Measurements from ENCODE around the gene CATSPERZ. TPM values are rescaled to one million over a fixed set of nuclear protein-coding genes. Genes with fewer than 3 reads are reported as not detected.
"Not testable (repeated sequence)": the region's sequence is repeated elsewhere in the genome, so short reads cannot be mapped to it uniquely, and the experiment has no call there.

Gene CATSPERZ
- total and polyA plus RNA-seq, 8 donors: 0.18 to 11.3 (median 3.5) TPM; not detected in 4

DNA sequence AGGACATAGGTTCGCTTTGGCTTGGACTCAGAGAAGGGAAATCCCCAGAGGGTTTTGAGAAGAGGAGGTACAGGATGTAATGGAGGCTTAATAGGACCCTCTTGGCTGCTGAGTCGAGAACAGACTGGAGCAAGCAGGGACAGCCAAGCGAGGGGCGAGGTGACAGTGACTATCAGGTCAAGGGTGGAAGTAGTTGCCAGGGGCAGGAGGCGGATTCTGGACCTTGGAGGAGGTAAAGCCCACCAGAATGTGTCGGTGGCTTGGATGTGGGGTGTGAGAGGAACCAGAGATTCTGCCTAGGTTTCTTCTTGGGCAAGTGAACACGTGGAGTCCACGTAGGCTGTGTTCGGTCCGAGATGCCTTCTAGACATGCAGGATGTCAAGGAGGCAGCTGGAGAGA lies 12.8 kb downstream of the CATSPERZ start:
- 82 to 94% (median 88%) methylated on average over 10 of the region's 10 CpGs for WGBS, 5 donors

DNA sequence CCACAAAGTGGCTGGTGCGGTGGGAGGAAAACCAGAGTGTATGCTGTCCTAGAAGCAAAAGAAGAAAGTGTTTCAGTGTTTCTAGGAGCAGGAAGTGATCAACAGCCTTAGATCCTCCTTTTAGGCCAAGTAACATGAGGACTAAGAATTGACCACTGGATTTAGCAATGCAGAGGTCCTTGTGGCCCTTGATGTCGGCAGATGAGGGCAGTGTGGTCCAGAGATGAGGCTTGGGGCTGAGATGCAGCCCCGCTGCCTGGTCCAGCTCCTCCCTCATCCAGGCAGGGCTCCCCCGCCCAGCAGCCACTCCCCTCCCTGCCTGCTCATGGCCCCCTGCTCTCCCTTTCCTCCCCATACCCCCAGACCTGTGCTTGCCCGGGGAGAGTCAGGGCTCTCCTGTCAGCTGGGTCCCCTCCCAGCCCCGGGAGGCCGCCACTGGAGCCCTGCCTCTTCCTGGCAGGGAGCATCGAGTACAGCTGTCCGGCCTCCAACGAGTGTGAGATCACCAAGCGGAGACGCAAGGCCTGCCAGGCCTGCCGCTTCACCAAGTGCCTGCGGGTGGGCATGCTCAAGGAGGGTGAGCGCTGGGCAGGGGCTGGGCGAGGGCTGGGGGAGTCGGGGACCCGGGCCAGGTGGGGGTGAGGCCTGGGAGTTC lies 13.5 kb downstream of the CATSPERZ start:
- H3K9me3 ChIP-seq: no peaks in the 10 kb centered on the region
- H3K27ac ChIP-seq: peak overlapping the region; percentile 23 to 80 (median 65)
- no peaks in the 10 kb centered on the region for H3K27me3 ChIP-seq
- peaks cover 23 to 43% (median 36%) of the 10 kb centered on the region in 4 donors for H3K36me3 ChIP-seq
- H3K4me3 ChIP-seq: peak overlapping the region in 1 of 4 donors; percentile 16
- DNase-seq: peak in 1 of 2 donors; percentile 34
- TF ChIP-seq, protein P1, sequence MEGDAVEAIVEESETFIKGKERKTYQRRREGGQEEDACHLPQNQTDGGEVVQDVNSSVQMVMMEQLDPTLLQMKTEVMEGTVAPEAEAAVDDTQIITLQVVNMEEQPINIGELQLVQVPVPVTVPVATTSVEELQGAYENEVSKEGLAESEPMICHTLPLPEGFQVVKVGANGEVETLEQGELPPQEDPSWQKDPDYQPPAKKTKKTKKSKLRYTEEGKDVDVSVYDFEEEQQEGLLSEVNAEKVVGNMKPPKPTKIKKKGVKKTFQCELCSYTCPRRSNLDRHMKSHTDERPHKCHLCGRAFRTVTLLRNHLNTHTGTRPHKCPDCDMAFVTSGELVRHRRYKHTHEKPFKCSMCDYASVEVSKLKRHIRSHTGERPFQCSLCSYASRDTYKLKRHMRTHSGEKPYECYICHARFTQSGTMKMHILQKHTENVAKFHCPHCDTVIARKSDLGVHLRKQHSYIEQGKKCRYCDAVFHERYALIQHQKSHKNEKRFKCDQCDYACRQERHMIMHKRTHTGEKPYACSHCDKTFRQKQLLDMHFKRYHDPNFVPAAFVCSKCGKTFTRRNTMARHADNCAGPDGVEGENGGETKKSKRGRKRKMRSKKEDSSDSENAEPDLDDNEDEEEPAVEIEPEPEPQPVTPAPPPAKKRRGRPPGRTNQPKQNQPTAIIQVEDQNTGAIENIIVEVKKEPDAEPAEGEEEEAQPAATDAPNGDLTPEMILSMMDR (IDR thresholded peaks at IDR 0.05): no peak
- TF ChIP-seq POLR2AphosphoS5 (IDR thresholded peaks at IDR 0.05): no peak
- no peak for TF ChIP-seq EP300 (IDR thresholded peaks at IDR 0.05)
- TF ChIP-seq POLR2A (IDR thresholded peaks at IDR 0.05): no peak
- intact Hi-C loops (cut with DNase I; ENCODE audit: low total_unique reads): no loop called here
- H3K4me1 ChIP-seq: peaks cover 8 to 49% (median 31%) of the 10 kb centered on the region in 4 donors
- 66 to 77% (median 74%) methylated on average over 13 to 18 of the region's 18 CpGs for WGBS, 5 donors

More for the DNA sequence above, 12.8 kb downstream of the CATSPERZ start:
- no peaks in the 10 kb centered on the region for H3K9me3 ChIP-seq
- H3K27me3 ChIP-seq: no peaks in the 10 kb centered on the region
- no peak for DNase-seq
- TF ChIP-seq, protein P1 (IDR thresholded peaks at IDR 0.05): no peak
- no peak for TF ChIP-seq EP300 (IDR thresholded peaks at IDR 0.05)
- TF ChIP-seq POLR2AphosphoS5 (IDR thresholded peaks at IDR 0.05): no peak
- no peak for TF ChIP-seq POLR2A (IDR thresholded peaks at IDR 0.05)
- H3K27ac ChIP-seq: peak overlapping the region in 4 of 5 donors; percentile 34 to 80 (median 68)
- peaks cover 7 to 47% (median 28%) of the 10 kb centered on the region in 4 donors for H3K4me1 ChIP-seq
- intact Hi-C loops (cut with DNase I; ENCODE audit: low total_unique reads): no loop called here
- H3K4me3 ChIP-seq: no peak overlapping the region
- H3K36me3 ChIP-seq: peaks cover 23 to 46% (median 36%) of the 10 kb centered on the region in 4 donors

DNA sequence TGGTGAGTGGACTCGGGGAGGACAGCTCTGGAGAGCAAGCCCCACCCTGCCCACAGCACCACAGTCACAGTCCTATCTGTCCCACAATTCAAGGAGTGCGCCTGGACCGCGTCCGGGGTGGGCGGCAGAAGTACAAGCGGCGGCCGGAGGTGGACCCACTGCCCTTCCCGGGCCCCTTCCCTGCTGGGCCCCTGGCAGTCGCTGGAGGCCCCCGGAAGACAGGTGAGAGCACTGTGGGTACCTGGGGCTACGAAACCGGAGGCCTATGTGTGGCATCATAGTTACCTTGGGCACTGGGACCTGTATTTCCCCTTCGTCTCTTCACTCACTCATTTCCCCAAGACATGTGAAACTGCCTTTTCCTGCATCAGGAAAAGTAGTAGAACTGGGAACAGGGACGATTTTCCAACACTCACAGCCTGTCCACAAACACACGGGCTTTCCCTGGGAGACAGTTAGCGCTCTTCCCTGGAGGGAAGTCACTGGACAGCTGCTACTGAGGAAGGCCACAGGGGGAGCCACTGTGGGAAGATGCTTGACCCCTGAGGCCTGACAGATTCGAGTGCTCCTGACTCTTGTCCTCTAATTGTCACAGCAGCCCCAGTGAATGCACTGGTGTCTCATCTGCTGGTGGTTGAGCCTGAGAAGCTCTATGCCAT lies 14.1 kb downstream of the CATSPERZ start:
- 70 to 87% (median 80%) methylated on average over 10 to 19 of the region's 19 CpGs for WGBS, 5 donors
- Histone ChIP-seq H3K36me3 (peaks cover 23 to 42% (median 35%) of the 10 kb centered on the region in 4 donors), H3K9me3 (no peaks in the 10 kb centered on the region), H3K27ac (peak overlapping the region; percentile 23 to 80 (median 65)), H3K4me1 (peaks cover 15 to 55% (median 37%) of the 10 kb centered on the region in 4 donors), H3K4me3 (peak overlapping the region in 1 of 4 donors; percentile 16), H3K27me3 (no peaks in the 10 kb centered on the region)
- intact Hi-C loops (cut with DNase I; ENCODE audit: low total_unique reads): no loop called here
- DNase-seq: no peak
- TF ChIP-seq, protein P1 (IDR thresholded peaks at IDR 0.05): no peak
- TF ChIP-seq POLR2AphosphoS5 (IDR thresholded peaks at IDR 0.05): no peak

DNA sequence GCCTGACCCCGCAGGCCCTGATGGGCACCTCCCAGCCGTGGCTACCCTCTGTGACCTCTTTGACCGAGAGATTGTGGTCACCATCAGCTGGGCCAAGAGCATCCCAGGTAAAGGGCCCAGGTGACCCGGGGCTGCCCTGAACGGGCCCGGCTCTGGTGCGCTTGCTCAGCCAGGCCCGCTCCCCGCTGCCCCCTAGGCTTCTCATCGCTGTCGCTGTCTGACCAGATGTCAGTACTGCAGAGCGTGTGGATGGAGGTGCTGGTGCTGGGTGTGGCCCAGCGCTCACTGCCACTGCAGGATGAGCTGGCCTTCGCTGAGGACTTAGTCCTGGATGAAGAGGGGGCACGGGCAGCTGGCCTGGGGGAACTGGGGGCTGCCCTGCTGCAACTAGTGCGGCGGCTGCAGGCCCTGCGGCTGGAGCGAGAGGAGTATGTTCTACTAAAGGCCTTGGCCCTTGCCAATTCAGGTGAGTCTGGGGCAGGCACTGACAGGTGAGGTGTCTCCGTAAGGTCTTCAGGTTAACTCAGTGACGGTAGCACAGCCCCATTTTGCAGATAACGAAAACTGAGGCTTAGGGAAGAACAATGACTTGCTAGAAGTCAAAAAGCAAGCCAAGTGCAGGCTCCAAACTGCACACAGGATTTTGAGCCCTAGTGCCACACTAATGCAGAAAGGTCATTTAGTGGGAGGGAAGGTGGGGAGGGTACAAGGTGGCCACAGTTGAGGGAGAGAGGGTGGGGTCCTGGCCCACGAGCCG lies 14.8 kb downstream of the CATSPERZ start:
- Histone ChIP-seq H3K27me3 (no peaks in the 10 kb centered on the region), H3K4me1 (peaks cover 20 to 62% (median 44%) of the 10 kb centered on the region in 4 donors), H3K36me3 (peaks cover 23 to 42% (median 35%) of the 10 kb centered on the region in 4 donors), H3K9me3 (no peaks in the 10 kb centered on the region), H3K4me3 (no peak overlapping the region), H3K27ac (peak overlapping the region in 3 of 5 donors; percentile 65 to 80 (median 72))
- intact Hi-C loops (cut with DNase I; ENCODE audit: low total_unique reads): no loop called here
- DNase-seq: no peak
- WGBS, 5 donors: 80 to 85% (median 84%) methylated on average over 14 to 24 of the region's 24 CpGs
- no peak for TF ChIP-seq POLR2AphosphoS5 (IDR thresholded peaks at IDR 0.05)
- no peak for TF ChIP-seq POLR2A (IDR thresholded peaks at IDR 0.05)
- TF ChIP-seq EP300 (IDR thresholded peaks at IDR 0.05): no peak
- TF ChIP-seq, protein P1 (IDR thresholded peaks at IDR 0.05): no peak

DNA sequence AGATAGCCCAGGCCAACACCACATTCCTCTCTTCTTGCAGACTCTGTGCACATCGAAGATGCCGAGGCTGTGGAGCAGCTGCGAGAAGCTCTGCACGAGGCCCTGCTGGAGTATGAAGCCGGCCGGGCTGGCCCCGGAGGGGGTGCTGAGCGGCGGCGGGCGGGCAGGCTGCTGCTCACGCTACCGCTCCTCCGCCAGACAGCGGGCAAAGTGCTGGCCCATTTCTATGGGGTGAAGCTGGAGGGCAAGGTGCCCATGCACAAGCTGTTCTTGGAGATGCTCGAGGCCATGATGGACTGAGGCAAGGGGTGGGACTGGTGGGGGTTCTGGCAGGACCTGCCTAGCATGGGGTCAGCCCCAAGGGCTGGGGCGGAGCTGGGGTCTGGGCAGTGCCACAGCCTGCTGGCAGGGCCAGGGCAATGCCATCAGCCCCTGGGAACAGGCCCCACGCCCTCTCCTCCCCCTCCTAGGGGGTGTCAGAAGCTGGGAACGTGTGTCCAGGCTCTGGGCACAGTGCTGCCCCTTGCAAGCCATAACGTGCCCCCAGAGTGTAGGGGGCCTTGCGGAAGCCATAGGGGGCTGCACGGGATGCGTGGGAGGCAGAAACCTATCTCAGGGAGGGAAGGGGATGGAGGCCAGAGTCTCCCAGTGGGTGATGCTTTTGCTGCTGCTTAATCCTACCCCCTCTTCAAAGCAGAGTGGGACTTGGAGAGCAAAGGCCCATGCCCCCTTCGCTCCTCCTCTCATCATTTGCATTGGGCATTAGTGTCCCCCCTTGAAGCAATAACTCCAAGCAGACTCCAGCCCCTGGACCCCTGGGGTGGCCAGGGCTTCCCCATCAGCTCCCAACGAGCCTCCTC lies 15.7 kb downstream of the CATSPERZ start:
- DNase-seq; H3K9me3 ChIP-seq; H3K27me3 ChIP-seq; intact Hi-C loops (cut with DNase I; ENCODE audit: low total_unique reads): not testable (repeated sequence)
- Histone ChIP-seq H3K4me3 (peak overlapping the region in 2 of 4 donors; percentile 69 to 81), H3K4me1 (peaks cover 20 to 66% (median 51%) of the 10 kb centered on the region in 4 donors), H3K36me3 (peaks cover 23 to 45% (median 40%) of the 10 kb centered on the region in 4 donors), H3K27ac (peak overlapping the region; percentile 10 to 99 (median 95))
- WGBS, 5 donors: 67 to 78% (median 76%) methylated on average over 16 to 25 of the region's 25 CpGs
